ENCODE data around the gene ZNF587B.

DNA sequence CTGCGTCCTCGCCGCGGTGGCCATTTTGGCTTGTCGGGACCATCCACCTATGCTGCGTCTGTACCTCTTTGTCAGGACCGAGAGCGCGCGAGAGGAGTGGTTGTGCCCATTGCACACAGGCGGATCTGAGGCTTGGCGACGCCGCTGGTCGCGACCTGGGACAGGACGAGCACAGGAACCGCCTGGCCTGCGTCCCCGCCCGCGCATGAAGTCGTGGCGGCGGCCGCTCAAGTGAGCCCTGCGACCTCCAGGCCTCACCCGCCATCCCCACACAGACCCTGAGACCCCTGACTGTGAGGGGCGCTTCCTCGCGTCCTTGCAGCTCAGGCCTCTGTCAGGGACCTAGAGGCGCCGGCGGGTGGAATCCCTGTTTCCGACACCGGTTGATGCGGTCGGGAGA is 43.8 kb upstream of the ZNF587B start:
- no peak for TF ChIP-seq ZNF8 (CRISPR knock-in tag; IDR thresholded peaks at IDR 0.05)
- no peak for TF ChIP-seq RARB (CRISPR knock-in tag; IDR thresholded peaks at IDR 0.05)
- TF ChIP-seq, protein P1, sequence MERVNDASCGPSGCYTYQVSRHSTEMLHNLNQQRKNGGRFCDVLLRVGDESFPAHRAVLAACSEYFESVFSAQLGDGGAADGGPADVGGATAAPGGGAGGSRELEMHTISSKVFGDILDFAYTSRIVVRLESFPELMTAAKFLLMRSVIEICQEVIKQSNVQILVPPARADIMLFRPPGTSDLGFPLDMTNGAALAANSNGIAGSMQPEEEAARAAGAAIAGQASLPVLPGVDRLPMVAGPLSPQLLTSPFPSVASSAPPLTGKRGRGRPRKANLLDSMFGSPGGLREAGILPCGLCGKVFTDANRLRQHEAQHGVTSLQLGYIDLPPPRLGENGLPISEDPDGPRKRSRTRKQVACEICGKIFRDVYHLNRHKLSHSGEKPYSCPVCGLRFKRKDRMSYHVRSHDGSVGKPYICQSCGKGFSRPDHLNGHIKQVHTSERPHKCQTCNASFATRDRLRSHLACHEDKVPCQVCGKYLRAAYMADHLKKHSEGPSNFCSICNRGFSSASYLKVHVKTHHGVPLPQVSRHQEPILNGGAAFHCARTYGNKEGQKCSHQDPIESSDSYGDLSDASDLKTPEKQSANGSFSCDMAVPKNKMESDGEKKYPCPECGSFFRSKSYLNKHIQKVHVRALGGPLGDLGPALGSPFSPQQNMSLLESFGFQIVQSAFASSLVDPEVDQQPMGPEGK (CRISPR knock-in tag; IDR thresholded peaks at IDR 0.05; ENCODE audit: borderline replicate concordance), result no peak
- TF ChIP-seq, protein P2, sequence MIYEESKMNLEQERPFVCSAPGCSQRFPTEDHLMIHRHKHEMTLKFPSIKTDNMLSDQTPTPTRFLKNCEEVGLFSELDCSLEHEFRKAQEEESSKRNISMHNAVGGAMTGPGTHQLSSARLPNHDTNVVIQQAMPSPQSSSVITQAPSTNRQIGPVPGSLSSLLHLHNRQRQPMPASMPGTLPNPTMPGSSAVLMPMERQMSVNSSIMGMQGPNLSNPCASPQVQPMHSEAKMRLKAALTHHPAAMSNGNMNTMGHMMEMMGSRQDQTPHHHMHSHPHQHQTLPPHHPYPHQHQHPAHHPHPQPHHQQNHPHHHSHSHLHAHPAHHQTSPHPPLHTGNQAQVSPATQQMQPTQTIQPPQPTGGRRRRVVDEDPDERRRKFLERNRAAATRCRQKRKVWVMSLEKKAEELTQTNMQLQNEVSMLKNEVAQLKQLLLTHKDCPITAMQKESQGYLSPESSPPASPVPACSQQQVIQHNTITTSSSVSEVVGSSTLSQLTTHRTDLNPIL (CRISPR knock-in tag; IDR thresholded peaks at IDR 0.05; ENCODE audit: low read depth), result no peak
- no peak for TF ChIP-seq ZFP3 (CRISPR knock-in tag; IDR thresholded peaks at IDR 0.05)
- no peak for TF ChIP-seq PPARA (CRISPR knock-in tag; IDR thresholded peaks at IDR 0.05; ENCODE audit: borderline replicate concordance)
- no peak for TF ChIP-seq ZNF70 (CRISPR knock-in tag; IDR thresholded peaks at IDR 0.05)
- TF ChIP-seq, protein P3, sequence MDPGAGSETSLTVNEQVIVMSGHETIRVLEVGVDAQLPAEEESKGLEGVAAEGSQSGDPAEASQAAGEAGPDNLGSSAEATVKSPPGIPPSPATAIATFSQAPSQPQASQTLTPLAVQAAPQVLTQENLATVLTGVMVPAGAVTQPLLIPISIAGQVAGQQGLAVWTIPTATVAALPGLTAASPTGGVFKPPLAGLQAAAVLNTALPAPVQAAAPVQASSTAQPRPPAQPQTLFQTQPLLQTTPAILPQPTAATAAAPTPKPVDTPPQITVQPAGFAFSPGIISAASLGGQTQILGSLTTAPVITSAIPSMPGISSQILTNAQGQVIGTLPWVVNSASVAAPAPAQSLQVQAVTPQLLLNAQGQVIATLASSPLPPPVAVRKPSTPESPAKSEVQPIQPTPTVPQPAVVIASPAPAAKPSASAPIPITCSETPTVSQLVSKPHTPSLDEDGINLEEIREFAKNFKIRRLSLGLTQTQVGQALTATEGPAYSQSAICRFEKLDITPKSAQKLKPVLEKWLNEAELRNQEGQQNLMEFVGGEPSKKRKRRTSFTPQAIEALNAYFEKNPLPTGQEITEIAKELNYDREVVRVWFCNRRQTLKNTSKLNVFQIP (CRISPR knock-in tag; IDR thresholded peaks at IDR 0.05; ENCODE audit: borderline replicate concordance, low read depth), result no peak
- TF ChIP-seq CSDC2 (CRISPR knock-in tag; IDR thresholded peaks at IDR 0.05), result no peak

All from SK-N-SH treated with all-trans-retinoic acid at 6 μM for 48 hours (cell line).